Upper lobe of right lung (tissue), 1 donor: ENCODE measurements around the gene SIRPA. TPM values are rescaled to one million over a fixed set of nuclear protein-coding genes. Genes with fewer than 3 reads are reported as not detected.
"Not testable (repeated sequence)": the region's sequence is repeated elsewhere in the genome, so short reads cannot be mapped to it uniquely, and the experiment has no call there.

Source experiments
- ATAC-seq: fragments of 200-7000 bp; cut with Tn5 transposase; one replicate; pipeline ENCODE4 v1.9.1; 2020; ENCODE audit warnings: mild to moderate bottlenecking, moderate library complexity
- DNase-seq: peaks from one replicate; pipeline ENCODE4 v3.0.0-alpha.2; 2020
- H3K27ac ChIP-seq: fragments of 200-600 bp; one replicate; pipeline ENCODE4 v1.8.0; 2022
- H3K27me3 ChIP-seq: fragments of 200-600 bp; one replicate; pipeline ENCODE4 v1.8.0; 2022; ENCODE audit warnings: mild to moderate bottlenecking
- H3K36me3 ChIP-seq: fragments of 200-600 bp; one replicate; pipeline ENCODE4 v1.8.0; 2022
- H3K4me1 ChIP-seq: fragments of 200-600 bp; one replicate; pipeline ENCODE4 v1.8.0; 2022
- H3K4me3 ChIP-seq: fragments of 200-600 bp; one replicate; pipeline ENCODE4 v1.8.0; 2022; ENCODE audit warnings: mild to moderate bottlenecking
- H3K9me3 ChIP-seq: fragments of 200-600 bp; one replicate; pipeline ENCODE4 v1.8.0; 2022
- intact Hi-C: fragments of 100-400 bp; cut with DNase I; formaldehyde crosslinking; loops from one replicate; pipeline ENCODE4 v1.11.0; 2022
- total RNA-seq: library from RNA; stranded (reverse); fragmentation: NEBNext Ultra II Directional; extraction: Animal tissue kit (Norgen Biotek cat#: 25700); gene quantifications from one replicate; pipeline ENCODE4 v1.2.1, GENCODE V29; 2021
- TF ChIP-seq, protein P1 (sequence below): fragments of 200-600 bp; IDR thresholded peaks from one replicate; pipeline ENCODE4 v1.8.0; 2022; ENCODE audit warnings: antibody characterized with exemption
- donor health status: DM: no; HTN: yes; CAD: no; lungs with severe emphysema.

SIRPA gene
- total RNA-seq, 1 donor from 2014 or later, result 93.8 TPM

DNA sequence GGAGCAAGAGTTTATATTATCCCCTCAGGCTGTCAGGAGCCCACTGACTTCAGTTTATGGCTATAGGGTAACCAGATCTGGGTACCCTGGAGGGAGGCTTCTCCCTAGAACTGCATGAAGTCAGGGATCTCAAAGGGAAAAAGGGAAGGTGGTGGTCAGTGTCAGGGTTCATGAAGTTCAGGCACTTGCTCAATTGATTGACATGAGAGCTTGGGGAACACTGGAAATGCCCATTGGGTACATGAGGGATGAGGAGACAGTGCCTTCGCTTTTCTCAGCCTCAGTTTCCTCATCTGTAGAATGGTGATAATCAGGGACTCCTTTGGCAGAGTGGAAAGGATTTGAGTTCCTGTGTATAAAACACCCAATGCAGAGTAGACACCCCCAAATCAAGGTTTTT is 22.6 kb downstream of the SIRPA start:
- TF ChIP-seq, protein P1, sequence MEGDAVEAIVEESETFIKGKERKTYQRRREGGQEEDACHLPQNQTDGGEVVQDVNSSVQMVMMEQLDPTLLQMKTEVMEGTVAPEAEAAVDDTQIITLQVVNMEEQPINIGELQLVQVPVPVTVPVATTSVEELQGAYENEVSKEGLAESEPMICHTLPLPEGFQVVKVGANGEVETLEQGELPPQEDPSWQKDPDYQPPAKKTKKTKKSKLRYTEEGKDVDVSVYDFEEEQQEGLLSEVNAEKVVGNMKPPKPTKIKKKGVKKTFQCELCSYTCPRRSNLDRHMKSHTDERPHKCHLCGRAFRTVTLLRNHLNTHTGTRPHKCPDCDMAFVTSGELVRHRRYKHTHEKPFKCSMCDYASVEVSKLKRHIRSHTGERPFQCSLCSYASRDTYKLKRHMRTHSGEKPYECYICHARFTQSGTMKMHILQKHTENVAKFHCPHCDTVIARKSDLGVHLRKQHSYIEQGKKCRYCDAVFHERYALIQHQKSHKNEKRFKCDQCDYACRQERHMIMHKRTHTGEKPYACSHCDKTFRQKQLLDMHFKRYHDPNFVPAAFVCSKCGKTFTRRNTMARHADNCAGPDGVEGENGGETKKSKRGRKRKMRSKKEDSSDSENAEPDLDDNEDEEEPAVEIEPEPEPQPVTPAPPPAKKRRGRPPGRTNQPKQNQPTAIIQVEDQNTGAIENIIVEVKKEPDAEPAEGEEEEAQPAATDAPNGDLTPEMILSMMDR, result no peak
- ATAC-seq (no peak), DNase-seq (no peak)
- Histone ChIP-seq H3K27me3 (no peaks in the 10 kb centered on the region), H3K36me3 (peaks cover 42% of the 10 kb centered on the region), H3K4me1 (no peaks in the 10 kb centered on the region), H3K9me3 (no peaks in the 10 kb centered on the region), H3K4me3 (no peak overlapping the region), H3K27ac (no peak overlapping the region)
- intact Hi-C loops, result no loop called here

DNA sequence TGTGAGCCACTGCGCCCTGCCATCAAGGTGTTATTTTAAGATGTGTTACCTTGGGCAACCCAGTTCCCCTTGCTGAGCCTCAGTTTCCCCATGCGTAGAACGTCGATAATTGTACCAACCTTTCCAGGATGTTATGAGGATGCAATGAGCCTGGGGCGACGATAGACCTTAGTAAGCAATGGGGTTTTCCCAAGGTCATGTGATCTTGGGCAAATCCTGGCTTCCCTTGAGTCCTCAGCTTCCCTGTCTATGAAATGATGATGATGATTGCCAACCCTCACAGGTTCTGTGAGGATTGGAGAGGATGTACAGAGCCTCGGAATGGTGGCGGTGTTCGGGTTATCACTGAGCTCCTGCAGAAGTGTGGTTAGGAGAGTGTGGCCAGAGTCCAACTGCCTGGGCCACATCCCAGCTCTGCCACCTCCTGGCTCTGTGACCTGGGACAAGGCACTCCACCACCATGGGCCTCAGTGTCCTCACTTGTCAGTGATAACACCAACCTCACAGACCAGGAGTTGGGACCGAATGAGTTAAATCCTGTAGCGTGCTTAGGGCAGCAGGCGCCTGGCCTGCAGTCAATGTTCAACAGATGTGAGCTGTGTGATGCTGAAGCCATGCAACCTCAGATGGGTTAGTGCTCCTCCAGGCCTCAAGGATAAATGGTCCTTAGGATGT is 23.4 kb downstream of the SIRPA start:
- DNase-seq (no peak), ATAC-seq (no peak)
- no peaks in the 10 kb centered on the region for H3K4me1 ChIP-seq
- H3K27ac ChIP-seq, result no peak overlapping the region
- H3K27me3 ChIP-seq, result no peaks in the 10 kb centered on the region
- TF ChIP-seq, protein P1, result no peak
- H3K9me3 ChIP-seq, result no peaks in the 10 kb centered on the region
- peaks cover 49% of the 10 kb centered on the region for H3K36me3 ChIP-seq
- no peak overlapping the region for H3K4me3 ChIP-seq
- intact Hi-C loops, result no loop called here

DNA sequence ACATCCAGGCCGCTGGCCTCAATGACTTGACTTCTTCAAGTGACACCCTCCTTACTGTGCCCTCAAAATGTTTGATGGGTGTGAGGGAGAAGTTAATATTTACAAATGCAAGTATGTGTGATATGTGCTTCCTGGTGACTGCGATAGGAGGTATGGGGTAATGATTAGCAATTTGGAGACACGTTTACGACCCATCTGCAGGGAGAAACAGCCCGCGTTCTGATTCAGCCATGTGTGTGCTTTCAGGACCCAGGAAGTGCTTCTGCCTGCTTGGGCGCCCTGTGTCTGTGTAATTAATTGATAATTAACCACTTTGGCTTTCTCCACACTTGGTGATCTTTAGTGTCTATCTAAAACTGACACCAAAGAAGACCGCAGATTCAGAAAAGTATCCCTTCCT is 25.0 kb downstream of the SIRPA start:
- DNase-seq (no peak), ATAC-seq (no peak)
- Histone ChIP-seq H3K4me1 (no peaks in the 10 kb centered on the region), H3K9me3 (no peaks in the 10 kb centered on the region), H3K4me3 (no peak overlapping the region), H3K36me3 (peaks cover 41% of the 10 kb centered on the region), H3K27me3 (no peaks in the 10 kb centered on the region), H3K27ac (no peak overlapping the region)
- intact Hi-C loops, result no loop called here
- TF ChIP-seq, protein P1, result no peak

DNA sequence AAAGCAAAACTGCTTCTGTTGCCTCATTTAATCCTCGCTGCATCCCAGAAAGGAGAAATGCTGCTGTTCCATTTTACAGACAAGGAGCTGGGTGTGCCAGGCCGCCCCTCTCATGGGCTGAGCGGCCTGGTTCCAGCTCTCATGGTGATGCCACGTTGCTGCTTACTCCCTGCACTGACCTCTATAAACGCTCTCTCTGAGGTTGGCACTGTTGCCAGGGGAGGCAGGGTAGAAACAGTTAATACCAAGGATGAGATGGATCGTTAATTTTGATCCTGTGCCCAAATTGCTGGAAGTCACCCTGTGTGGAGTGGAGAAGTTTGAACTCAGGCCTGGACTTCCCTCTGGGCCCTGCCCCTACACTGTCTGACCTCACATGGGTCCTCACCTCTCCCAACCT is 25.6 kb downstream of the SIRPA start:
- Histone ChIP-seq H3K36me3 (peaks cover 36% of the 10 kb centered on the region), H3K9me3 (no peaks in the 10 kb centered on the region), H3K4me3 (no peak overlapping the region), H3K27me3 (no peaks in the 10 kb centered on the region), H3K4me1 (no peaks in the 10 kb centered on the region), H3K27ac (no peak overlapping the region)
- TF ChIP-seq, protein P1, result no peak
- ATAC-seq (no peak), DNase-seq (no peak)
- intact Hi-C loops, result no loop called here

DNA sequence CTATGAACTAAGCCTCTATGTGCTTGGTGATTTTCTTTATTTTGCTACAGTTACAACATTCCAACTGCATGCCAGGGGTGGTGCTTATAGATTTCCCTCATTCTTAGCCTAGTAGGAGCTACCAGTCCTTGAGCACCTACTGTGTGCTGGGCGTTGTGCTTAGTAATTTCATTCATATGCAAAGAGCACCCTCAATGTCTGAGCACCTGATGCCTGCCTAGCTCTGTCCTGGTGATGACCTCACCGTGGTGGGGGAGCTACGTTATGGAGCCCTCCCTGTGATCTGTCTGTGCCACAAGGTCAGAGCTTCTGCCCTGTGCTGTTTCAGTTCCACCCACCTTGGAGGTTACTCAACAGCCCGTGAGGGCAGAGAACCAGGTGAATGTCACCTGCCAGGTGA is 26.8 kb downstream of the SIRPA start:
- ATAC-seq, H3K4me3 ChIP-seq, H3K4me1 ChIP-seq, H3K27ac ChIP-seq, H3K27me3 ChIP-seq, DNase-seq, H3K9me3 ChIP-seq, intact Hi-C loops: not testable (repeated sequence)
- H3K36me3 ChIP-seq, result peaks cover 26% of the 10 kb centered on the region

DNA sequence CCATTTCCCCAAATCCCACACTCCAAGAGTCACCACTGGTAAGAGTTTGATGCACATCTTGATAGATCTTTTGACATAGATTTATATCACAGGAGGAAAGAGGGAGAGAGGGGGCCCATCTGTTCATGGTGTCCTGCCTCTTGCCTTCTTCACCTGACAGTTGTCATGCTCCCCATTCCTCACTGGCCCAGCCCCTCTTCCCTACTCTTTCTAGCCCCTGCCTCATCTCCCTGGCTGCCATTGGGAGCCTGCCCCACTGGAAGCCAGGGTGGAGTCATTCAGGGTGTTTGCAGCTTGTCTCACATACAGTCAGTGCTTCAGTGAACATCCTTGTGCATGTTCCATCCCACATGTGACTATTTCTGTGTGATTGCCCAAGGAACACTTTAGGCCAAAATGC is 27.6 kb downstream of the SIRPA start:
- H3K27me3 ChIP-seq, result no peaks in the 10 kb centered on the region
- no peak overlapping the region for H3K27ac ChIP-seq
- H3K4me1 ChIP-seq, result no peaks in the 10 kb centered on the region
- DNase-seq (no peak), ATAC-seq (no peak)
- H3K36me3 ChIP-seq, result peaks cover 24% of the 10 kb centered on the region
- intact Hi-C loops, result no loop called here
- TF ChIP-seq, protein P1, result no peak
- no peak overlapping the region for H3K4me3 ChIP-seq
- no peaks in the 10 kb centered on the region for H3K9me3 ChIP-seq
